Esophagus mucosa (tissue), 1 donor: ENCODE measurements around the gene PRSS12. TPM values are rescaled to one million over a fixed set of nuclear protein-coding genes. Genes with fewer than 3 reads are reported as not detected.
A peak's percentile ranks its signal among the peaks of the same experiment; 100 is the strongest.
"Not testable (repeated sequence)": the region's sequence is repeated elsewhere in the genome, so short reads cannot be mapped to it uniquely, and the experiment has no call there.

Experiments used
- ATAC-seq: fragments of 200-7000 bp; cut with Tn5 transposase; one replicate; pipeline ENCODE4 v1.9.1; 2020
- total RNA-seq: library from RNA; stranded (reverse); gene quantifications from one replicate; pipeline ENCODE4 v1.2.4, GENCODE V29; 2023
- donor health status: DM: yes; HTN: yes; CAD: no.

The PRSS12 gene
- total RNA-seq: 5.7 TPM

DNA sequence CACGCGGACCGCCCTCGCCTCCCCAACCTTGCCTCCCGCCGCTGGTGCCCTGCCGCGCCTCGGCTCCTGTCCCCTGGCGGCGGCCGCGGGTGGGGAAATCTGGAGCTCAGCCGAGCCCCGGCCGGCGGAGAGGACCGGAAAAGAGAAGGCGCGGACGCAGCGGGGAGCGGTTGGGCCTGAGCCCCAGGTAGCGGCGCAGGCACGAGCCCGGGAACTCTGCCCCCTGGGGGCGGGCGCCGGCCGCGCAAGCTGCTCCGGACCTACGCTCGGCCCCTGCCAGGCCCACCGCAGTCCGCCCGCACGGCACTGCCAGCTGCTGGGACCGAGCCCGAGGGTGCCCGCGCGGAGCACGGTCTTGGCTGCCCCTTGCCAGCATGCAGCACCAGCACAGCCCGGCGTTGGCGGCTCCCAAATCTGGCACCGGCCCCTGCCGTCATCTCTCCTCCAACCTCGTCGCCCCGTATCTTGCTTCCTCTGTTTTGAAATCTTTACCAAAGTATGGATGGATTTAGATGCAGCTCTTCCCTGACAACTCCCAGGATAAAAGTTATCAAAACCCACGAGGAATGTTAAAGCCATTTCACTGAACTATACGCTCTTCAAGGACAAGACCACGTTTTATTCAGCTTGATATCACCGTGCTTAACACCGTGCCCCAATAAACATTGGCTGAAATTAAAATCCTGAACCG lies at the start of gene PRSS12:
TSS of gene PRSS12 (minus strand) at position 161 of the 691 bp plus-strand sequence. CDS start 283 bp downstream, outside the sequence.
- ATAC-seq: peak; percentile 88

DNA sequence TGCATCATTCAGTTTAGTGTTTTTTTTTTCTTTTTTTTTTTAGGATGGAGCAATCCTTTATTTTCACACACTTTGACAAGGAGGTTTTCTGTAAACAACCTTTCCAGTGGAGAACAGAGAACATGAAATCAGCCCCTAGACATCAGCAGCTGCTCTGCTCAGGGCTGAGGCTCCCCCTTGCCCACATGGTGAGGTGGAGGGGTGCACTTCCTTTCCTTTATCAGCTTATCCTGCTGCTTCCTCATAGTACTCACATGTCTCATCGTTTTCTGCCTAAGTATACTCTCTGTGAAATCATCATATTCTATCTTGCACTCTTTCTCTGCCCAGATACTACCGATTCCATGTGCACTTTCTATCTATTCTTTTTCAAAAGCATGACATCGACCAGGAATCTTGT lies 47.6 kb upstream of the PRSS12 start:
- no peak for ATAC-seq

GRCh38 chr4:118399883-118400282 lies 47.1 kb upstream of the PRSS12 start:
- ATAC-seq: peak; percentile 58

- no peak for ATAC-seq
These were observed 45.7 kb upstream of the PRSS12 start for GRCh38 chr4:118398226-118399090.

DNA sequence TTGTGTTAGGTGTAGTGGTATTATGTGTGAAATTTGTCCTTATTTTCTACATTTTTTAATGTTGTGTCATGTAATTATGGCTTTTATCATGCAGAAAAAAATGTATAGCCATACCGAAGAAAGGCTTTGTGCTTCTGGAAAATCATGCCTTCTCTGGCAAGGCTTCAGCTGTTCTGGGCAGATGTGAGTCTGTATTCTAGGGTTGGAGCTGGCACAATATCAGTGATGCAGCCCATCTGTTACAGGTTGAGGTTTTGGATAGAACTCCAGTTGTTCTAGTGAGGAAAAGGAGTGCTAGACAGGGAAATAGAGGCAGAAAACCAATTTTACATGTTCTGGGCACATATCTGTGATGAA lies 44.8 kb upstream of the PRSS12 start:
- no peak for ATAC-seq

DNA sequence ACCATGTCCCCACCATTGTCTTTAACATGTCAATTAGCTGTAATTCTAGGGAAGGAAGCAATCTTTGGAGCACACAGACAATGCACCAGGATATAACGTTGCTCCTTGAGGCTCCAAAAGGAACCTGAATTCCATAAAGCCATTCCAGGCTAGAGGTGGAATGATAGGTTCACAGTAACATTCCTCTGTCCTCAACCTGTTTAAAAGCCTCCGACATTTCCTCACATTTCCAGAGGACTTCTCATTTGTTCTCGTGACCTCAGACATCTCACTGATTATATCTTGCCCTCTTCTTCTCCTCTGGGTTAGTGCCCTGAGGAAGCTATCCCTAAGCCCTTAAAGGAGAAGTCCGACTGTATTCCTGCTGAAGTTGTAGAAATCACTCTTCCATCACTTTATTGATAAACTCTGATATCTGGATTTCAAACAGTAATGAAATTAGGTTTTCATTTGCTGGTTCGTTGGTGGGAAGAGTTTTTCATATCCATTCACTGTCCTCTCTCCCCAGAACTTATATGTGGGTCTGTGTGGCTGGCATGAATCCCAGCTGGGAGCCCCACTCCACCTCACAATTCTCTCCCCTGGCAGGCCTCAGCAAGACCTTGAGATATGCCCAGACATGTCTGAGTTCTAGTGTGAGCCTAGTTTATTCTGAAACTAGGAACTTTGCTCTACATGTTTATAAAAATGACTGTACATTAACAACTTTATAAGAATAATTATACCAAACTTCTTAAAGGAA lies 44.2 kb upstream of the PRSS12 start:
- ATAC-seq: no peak

DNA sequence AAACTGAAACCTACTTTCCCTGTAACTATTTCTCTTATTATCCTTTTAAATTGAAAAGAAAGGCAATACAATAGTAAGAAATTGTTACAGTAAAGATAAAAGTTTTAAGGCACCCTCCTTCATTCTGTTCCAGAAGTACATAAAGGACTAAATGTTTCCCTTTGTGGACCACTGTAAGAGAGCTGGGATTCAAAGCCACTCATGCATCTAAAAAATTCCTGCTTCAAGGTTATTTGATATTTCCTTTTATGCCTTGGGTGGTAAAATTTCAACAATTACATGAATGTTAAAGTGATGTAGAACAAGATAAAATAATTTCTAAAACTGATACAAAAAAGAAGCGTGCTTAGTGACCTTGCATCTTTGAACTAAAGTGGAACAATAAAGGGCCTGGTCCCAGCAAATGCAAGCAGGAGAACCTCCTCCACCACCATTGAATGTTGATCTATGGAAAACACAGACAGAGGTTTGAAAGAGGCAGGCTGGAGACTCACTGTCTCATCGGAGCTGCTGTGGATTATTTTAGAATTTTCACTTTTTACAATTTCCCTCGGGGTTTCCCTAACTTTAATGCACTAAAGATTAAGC lies 42.3 kb upstream of the PRSS12 start:
- no peak for ATAC-seq

GRCh38 chr4:118392509-118392908 lies 39.7 kb upstream of the PRSS12 start:
- not testable (repeated sequence) for ATAC-seq

GRCh38 chr4:118390121-118390520 lies 37.3 kb upstream of the PRSS12 start:
- no peak for ATAC-seq

- ATAC-seq: no peak
These were observed 36.9 kb upstream of the PRSS12 start for GRCh38 chr4:118389721-118390120.

GRCh38 chr4:118388606-118389005 lies 35.8 kb upstream of the PRSS12 start:
- ATAC-seq: no peak

DNA sequence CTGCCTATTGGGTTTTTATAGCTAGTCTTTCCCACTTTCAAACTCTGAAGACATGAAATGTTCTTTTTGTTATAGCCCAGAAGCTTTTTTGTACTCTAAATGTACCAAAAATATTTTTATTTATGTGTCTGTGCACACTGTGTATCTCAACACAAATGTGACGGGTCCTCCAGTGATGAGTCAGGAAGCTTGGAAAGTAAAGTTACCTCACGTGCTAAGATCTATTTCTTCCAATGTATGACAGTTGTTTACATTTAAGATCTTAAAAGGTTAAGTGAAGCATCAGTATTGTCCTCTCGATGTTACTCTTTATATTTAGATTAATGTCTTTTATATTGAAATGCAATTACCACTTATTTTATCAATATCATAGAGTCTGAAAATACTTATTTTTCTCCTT lies 29.1 kb upstream of the PRSS12 start:
- no peak for ATAC-seq

DNA sequence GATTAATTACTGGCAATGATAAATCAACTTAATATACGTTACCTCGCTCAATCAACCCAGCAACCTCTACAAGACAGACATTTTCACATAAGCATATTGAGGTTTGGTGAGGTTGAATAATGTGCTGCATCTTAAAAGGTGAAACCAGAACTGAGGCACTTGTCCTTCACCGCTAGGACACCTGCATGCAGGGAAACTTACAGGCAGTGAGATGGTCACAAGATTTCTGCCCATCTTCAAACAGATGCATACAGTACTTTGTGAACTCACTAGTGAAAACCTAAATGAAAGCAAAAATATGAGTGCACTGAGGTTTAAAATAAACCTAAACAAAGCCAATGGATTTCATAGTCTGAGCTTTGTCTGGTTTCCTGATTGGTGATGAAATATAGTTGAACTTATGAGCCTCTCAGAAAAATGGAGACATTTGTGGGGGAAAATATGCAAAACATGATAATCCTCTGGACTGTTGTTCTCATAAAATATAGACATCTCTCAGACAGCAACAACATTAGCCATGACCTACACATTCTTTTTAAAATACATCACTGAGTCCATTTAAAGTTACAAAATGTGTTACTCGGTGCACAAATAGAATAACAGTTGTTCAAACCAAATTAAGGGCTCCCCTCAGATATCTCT lies 20.9 kb upstream of the PRSS12 start:
- ATAC-seq: no peak

DNA sequence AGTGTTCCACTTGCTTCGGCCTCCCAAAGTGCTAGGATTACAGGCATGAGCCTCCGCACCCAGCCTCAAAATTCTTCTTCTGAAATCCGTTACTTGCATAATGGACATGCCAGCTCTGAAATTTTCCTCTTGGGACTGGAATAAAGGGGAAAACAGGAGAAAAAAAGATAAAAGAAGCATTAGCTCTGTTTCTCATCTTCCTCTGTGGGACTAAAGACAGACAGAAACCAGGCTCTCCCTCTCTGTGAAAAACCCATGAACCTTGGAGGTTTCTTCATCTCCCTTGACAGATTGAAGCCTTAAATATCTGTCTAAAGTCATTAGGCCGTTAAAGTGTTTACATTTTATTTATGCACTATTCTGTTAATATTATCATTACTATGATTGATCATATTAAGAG lies 19.4 kb upstream of the PRSS12 start:
- ATAC-seq: no peak

DNA sequence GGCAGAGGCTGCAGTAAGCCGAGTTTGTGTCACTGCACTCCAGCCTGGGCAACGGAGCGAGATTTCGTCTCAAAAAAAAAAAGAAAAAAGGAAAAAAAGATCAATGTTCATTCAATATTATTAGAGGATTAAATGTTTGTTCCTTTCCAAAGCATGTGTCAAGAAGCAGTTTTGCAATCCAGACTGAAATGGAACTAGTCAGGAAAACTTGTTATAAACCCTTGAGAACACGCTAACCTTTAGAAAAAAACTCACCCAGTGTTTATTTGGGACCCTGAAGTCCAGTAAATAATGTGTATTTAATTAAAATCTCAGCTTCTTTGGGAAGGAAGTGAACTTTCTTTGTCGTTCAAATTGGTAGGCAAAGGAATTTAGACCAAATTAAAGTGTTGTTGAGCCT lies 16.4 kb upstream of the PRSS12 start:
- no peak for ATAC-seq

GRCh38 chr4:118367872-118368271 lies 15.1 kb upstream of the PRSS12 start:
- ATAC-seq: no peak

DNA sequence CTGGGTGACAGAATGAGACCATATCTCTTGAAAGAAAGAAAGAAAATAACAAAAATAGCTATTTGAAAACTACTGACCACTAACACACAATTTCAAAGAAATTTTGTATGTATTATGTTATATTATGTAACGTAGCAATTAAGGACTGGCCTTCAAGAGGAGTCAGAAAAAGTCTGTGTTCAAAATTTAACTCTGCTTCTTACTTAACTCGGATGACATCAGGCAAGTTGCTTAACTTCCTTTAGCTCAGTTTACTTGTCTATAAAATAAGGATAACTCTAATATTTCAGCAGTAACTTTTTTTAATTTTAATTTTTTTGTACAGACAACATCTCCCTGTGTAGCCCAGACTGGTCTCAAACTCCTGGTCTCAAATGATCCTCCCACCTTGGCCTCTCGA lies 14.6 kb upstream of the PRSS12 start:
- no peak for ATAC-seq

- ATAC-seq: no peak
These were observed 10.4 kb upstream of the PRSS12 start for GRCh38 chr4:118363166-118363565.

GRCh38 chr4:118361192-118361591 lies 8.4 kb upstream of the PRSS12 start:
- ATAC-seq: no peak

DNA sequence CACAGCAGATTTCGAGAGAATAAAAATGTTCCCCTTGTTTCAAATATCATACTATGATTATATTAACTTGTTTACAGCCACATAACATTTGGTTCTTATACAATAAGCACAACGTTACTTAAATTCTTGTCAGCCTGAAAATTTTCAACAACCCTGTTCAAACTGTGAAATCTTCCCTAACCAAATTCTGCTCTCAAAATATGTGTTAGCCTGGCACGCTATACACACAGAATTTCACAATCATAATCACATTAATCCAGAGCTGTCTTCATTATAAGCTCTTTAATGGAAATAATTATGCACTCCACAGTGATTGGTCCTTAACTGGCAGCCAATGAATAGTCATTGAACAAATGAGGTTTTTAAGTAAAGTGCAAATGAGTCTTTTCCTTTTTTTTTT lies 7.3 kb upstream of the PRSS12 start:
- ATAC-seq: no peak

GRCh38 chr4:118357601-118358000 lies 4.8 kb upstream of the PRSS12 start:
- ATAC-seq: no peak

- no peak for ATAC-seq
These were observed 3.9 kb upstream of the PRSS12 start for GRCh38 chr4:118356731-118357130.

DNA sequence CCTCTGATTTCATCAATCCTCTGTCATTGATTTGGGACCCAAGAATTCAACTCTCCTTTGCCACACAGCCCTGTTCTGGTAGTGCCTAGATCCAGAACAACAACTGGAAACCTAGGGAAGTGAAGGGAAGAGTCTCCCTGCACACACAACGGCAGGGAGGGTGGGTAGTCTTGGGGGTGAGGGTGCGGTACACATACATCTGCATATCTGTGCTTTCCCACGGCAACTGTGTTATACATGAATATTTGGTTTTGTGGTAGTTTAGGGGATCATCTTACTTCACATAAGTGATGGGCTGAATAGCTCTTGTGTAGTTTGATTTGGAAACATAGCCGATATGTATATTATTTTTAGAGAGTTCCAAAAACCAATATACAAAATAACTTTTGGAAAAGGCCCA lies 3.3 kb upstream of the PRSS12 start:
- no peak for ATAC-seq
